Occipital lobe (tissue), 2 donors: ENCODE measurements around the gene TSPAN16. TPM values are rescaled to one million over a fixed set of nuclear protein-coding genes. Genes with fewer than 3 reads are reported as not detected.
"Not testable (repeated sequence)": the region's sequence is repeated elsewhere in the genome, so short reads cannot be mapped to it uniquely, and the experiment has no call there.

Experiments
- DNase-seq: peaks from one replicate; lab custom pipeline; 2025; lab: John Stamatoyannopoulos, UW
- total RNA-seq: library from RNA; depleted of rRNA; stranded (reverse); fragments of >200 nt; gene quantifications from one replicate; pipeline ENCODE4 v1.2.3, GENCODE V29; 2014

The TSPAN16 gene
- total RNA-seq, 1 donor from 2014 or later, result not detected

- DNase-seq, result no peak
Observed at GRCh38 chr19:11306337-11306736, 10.4 kb downstream of the TSPAN16 start.

GRCh38 chr19:11320278-11320995, 24.5 kb downstream of the TSPAN16 start:
- DNase-seq, result not testable (repeated sequence)

GRCh38 chr19:11321191-11322126, 25.5 kb downstream of the TSPAN16 start:
- DNase-seq, result no peak

GRCh38 chr19:11322269-11323024, 26.5 kb downstream of the TSPAN16 start:
- DNase-seq, result no peak

GRCh38 chr19:11323601-11324078, 27.7 kb downstream of the TSPAN16 start:
- no peak for DNase-seq

DNA sequence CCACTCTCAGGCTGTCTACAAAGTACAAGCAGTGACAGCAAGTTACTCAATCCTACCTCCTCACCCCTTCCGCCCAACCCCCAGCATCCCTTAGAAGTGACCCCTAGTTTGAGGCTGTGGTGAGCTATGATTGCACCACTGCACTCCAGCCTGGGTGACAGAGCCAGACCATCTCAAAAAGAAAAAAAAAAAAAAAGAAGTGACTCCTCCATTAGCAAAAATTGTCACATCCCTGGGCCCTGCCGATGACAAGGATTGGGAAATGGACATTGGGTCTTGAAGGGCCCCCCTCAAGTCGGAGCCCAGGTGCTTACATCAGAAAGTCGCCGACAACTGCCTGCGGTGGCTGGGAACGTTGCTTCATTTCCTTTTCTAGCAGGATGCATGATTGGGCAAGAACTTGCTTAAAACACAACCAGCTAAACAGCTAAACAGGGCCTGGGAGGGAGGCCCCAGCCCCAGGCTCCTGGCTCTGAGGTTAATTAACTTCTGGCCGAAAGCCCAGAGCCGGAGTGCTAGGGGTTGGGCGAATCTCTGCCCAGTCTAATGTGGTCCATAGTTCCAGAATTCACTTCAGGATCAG, 28.2 kb downstream of the TSPAN16 start:
- peak; percentile 31 for DNase-seq

GRCh38 chr19:11324748-11325389, 28.9 kb downstream of the TSPAN16 start:
- DNase-seq, result no peak

DNA sequence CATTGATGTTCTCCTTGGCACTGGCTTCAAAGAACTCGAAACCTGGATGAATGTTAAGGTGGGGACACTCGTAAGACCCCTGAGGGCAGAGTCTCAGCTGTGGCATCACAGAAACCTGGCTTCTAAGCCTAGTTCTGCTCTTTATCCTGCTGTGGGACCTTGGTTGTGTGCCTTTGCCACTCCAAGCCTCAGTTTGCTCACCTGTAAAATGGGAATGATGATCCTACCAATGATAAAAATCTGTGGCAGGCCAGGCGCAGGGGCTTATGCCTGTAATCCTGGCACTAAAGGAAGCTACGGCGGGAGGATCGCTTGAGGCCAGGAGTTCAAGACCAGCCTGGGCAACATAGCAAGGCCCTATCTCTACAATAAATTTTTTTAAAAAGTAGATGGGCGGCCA, 29.6 kb downstream of the TSPAN16 start:
- DNase-seq, result no peak

DNA sequence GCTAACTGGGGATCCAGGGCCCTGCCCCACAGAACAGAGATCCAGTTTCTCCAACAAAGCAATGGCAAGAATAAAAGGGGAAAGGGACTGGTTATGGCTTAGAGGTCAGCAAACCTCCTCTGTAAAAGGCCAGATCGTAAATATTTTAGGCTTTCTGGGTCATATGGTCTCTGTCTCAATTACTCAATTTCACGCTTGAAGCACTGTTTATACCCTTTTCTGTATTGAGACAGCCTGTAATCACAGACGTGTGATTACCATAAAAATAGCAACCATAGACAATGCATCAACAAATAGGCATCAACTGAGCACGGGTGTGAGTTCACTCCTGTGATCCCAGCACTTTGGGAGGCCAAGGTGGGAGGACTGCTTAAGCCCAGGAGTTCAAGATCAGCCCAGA, 34.2 kb downstream of the TSPAN16 start:
- DNase-seq, result no peak

DNA sequence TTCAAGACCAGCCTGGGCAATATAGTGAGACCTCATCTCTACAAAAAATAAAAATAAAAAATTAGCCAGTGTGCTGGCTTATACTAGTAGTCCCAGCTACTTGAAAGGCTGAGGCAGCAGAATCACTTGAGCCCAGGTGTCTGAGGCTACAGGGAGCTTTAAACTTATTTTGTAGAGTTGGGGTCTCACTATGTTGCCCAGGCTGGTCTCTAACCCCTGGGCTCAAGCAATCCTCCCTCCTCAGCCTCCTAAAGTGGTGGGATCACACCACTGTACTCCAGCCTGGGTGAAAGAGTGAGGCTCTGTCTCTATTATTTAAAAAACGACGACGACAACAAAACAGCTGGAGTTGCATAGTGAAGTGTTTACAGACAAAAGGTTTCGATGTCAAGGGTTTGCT, 35.5 kb downstream of the TSPAN16 start:
- no peak for DNase-seq

GRCh38 chr19:11332822-11333221, 36.9 kb downstream of the TSPAN16 start:
- no peak for DNase-seq

- DNase-seq, result not testable (repeated sequence)
Observed at GRCh38 chr19:11333838-11334237, 37.9 kb downstream of the TSPAN16 start.

DNA sequence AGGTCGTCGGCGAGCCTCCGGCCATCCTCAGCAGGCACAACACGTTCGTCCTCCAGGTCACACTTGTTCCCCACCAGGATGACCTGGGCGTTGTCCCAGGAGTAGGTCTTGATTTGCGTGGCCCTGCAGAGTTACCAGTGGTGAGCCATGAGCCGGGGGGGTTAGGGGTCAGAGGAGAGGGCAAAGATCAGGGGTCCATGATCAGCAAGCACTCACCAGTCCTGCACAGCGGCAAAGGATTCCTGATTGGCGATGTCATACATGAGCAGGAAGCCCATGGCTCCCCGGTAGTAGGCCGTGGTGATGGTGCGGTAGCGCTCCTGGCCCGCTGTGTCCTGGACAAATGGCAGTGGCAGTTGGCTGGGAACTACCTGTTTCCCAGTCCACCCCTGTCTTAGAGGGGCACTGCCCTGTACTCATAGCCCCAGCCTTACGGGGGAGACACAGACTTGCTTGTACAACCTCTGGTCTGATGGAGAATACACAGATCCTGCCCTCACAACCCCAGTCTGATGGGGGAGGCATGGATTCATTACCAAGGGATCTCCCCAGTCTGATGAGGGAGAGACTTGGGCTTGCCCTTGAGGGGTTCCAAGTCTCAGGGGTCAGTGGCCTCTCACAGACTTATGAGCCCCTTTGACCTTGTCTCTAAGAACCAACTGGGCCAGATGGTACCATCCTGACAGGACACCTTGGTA, 39.6 kb downstream of the TSPAN16 start:
- no peak for DNase-seq

DNA sequence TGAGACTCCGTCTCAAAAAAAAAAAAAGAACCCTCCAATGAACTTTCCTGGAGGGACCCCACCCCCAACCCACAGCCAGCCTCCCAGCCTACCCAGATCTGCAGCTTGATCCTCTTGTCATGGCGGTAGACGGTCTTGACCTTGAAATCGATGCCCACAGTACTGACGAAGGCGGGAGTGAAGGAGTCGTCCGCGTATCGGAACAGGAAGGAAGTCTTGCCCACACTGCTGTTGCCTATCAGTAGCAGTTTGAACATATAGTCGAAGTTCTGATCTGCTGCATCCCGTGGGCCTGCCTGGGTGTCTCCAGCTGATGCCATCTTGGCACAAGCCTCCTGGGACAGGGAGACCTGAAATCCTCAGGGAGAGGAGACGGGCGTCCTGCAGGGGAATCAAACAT, 41.1 kb downstream of the TSPAN16 start:
- DNase-seq, result no peak

GRCh38 chr19:11338121-11338520, 42.2 kb downstream of the TSPAN16 start:
- DNase-seq, result no peak

- DNase-seq, result no peak
Observed at GRCh38 chr19:11338569-11339253, 42.8 kb downstream of the TSPAN16 start.

DNA sequence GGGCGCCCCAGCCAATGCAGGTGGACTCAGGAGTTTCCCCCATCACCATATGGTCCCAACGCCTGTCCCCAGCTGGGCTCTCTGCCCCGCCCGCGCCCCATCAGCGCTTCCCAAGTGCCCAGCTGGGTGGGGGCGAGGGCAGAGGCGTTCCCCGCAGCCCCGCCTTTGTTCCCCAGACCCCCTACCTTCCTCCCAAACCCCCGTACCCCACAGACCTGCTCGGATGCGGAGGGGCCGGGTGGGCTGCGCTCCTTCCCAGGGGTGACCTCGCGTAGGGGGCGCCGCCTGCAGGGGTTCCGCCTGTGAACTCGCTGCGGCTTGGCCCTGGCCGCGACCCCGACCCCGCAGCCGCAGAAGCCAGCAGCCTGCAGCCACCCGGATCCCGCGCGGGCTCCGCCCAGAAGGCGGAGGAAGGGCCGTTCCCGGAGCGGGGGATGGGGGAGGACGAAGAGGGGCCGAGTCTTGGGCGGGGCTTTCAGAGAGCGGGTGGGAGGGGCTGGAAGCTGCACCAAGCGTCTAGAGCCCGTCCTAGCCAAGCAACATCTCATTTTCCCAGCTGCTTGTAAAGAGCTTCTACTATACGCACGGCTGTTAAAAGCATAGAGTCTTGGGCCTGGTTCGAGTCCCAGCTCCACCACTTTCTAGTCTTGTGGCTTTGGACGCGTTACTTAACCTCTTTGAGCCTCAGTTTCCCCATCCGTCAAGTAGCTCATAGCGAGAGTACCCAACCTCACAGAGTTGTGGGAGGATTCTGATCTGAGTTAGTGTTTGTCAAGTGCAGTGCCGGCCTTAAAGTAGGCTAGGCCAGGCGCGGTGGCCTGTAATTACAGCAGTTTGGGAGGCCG, 43.5 kb downstream of the TSPAN16 start, which contains the start of gene RAB3D:
Gene RAB3D (minus strand): TSS at position 404 of the 845 bp plus-strand sequence. CDS start 2,258 bp downstream, outside the sequence.
- peak; percentile 82 for DNase-seq

- not testable (repeated sequence) for DNase-seq
Observed at GRCh38 chr19:11340099-11340467, 44.1 kb downstream of the TSPAN16 start.
